CD14-positive monocyte (primary cell): Measurements from ENCODE around the gene MDGA2. TPM values are rescaled to one million over a fixed set of nuclear protein-coding genes. Genes with fewer than 3 reads are reported as not detected.

Source experiments
- DNase-seq, 3 donors: peaks; one replicate each; pipeline ENCODE4 v3.0.0-alpha.2; 2011 to 2022
- H2AFZ ChIP-seq: 2 replicates; pipeline ENCODE4 v1.6.0; 2012; ENCODE audit warnings: mild to moderate bottlenecking, low read depth, low read length, inconsistent platforms; ENCODE audit not compliant: insufficient read depth, poor library complexity, severe bottlenecking
- H3K27ac ChIP-seq, 2 donors: 1 replicate in 1 of 2; 2 replicates in 1 of 2; pipeline ENCODE4 v1.5.1; 2012 to 2013; ENCODE audit warnings: low read length in 2 of 2, control low read depth in 1 of 2, inconsistent platforms in 1 of 2, low read depth in 1 of 2, mild to moderate bottlenecking in 1 of 2
- H3K27me3 ChIP-seq, 2 donors: one replicate each; pipeline versions ENCODE4 v1.6.0 to v1.6.1; 2011 to 2013; ENCODE audit warnings: low read length in 2 of 2; ENCODE audit not compliant: control insufficient read depth in 2 of 2, insufficient read depth in 2 of 2
- H3K36me3 ChIP-seq, 2 donors: replicated peaks in 1 of 2; 1 replicate in 1 of 2; 2 replicates in 1 of 2; pipeline versions ENCODE4 v1.5.1 to v1.6.1; 2012 to 2013; ENCODE audit warnings: low read length in 2 of 2, control low read depth in 1 of 2, inconsistent platforms in 1 of 2, mild to moderate bottlenecking in 1 of 2; ENCODE audit not compliant: insufficient read depth in 2 of 2, control insufficient read depth in 1 of 2
- H3K4me1 ChIP-seq, 2 donors: 1 replicate in 1 of 2; 2 replicates in 1 of 2; pipeline versions ENCODE4 v1.5.1 to v1.6.1; 2012 to 2013; ENCODE audit warnings: low read length in 2 of 2, control low read depth in 1 of 2, inconsistent platforms in 1 of 2, mild to moderate bottlenecking in 1 of 2, moderate library complexity in 1 of 2; ENCODE audit not compliant: insufficient read depth in 2 of 2, control insufficient read depth in 1 of 2
- H3K4me2 ChIP-seq: replicated peaks from 2 replicates; pipeline ENCODE3; 2012; ENCODE audit warnings: low read length, moderate library complexity, mild to moderate bottlenecking; ENCODE audit not compliant: poor library complexity, severe bottlenecking; ENCODE audit errors: extremely low read depth
- H3K4me3 ChIP-seq, 3 experiments: fragments of 200-600 bp in 1 of 3; sonication (generic) in 1 of 3; replicated peaks in 1 of 3; 1 replicate in 2 of 3; 2 replicates in 1 of 3; pipeline ENCODE4 v1.5.1; 2011 to 2013; ENCODE audit warnings: low read length in 3 of 3, mild to moderate bottlenecking in 3 of 3, control low read depth in 2 of 3, low read depth in 2 of 3, inconsistent platforms in 1 of 3, moderate library complexity in 1 of 3
- H3K79me2 ChIP-seq: 2 replicates; pipeline ENCODE4 v1.6.0; 2012; ENCODE audit warnings: mild to moderate bottlenecking, control low read depth, inconsistent platforms, low read length, moderate library complexity; ENCODE audit not compliant: insufficient read depth
- H3K9ac ChIP-seq: 2 replicates; pipeline ENCODE4 v1.6.0; 2017; ENCODE audit warnings: low read length, mild to moderate bottlenecking; ENCODE audit not compliant: insufficient read depth, poor library complexity, severe bottlenecking
- H3K9me3 ChIP-seq, 2 donors: replicated peaks in 1 of 2; 1 replicate in 1 of 2; 2 replicates in 1 of 2; pipeline versions ENCODE4 v1.5.1 to v1.6.1; 2012 to 2013; ENCODE audit warnings: low read length in 2 of 2, control low read depth in 1 of 2; ENCODE audit not compliant: control insufficient read depth in 1 of 2, insufficient read depth in 1 of 2
- H4K20me1 ChIP-seq: 2 replicates; pipeline ENCODE4 v1.6.0; 2012; ENCODE audit warnings: mild to moderate bottlenecking, low read length, control low read depth, moderate library complexity; ENCODE audit not compliant: insufficient read depth
- H3K27ac Mint-ChIP-seq, 7 donors: one replicate each; pipeline ENCODE4 v1.8.0; 2020; ENCODE audit warnings: mild to moderate bottlenecking in 7 of 7, mixed read lengths in 7 of 7, moderate library complexity in 6 of 7, inconsistent platforms in 2 of 7
- H3K27me3 Mint-ChIP-seq, 3 donors: one replicate each; pipeline ENCODE4 v1.8.0; 2021 to 2022; ENCODE audit warnings: low read depth in 3 of 3, mild to moderate bottlenecking in 3 of 3, mixed read lengths in 3 of 3, moderate library complexity in 3 of 3, inconsistent platforms in 1 of 3
- H3K36me3 Mint-ChIP-seq, 2 donors: one replicate each; pipeline ENCODE4 v1.8.0; 2020; ENCODE audit warnings: mixed read lengths in 2 of 2, inconsistent platforms in 1 of 2, mild to moderate bottlenecking in 1 of 2
- H3K4me1 Mint-ChIP-seq: one replicate; pipeline ENCODE4 v1.8.0; 2020; ENCODE audit warnings: mild to moderate bottlenecking, mixed read lengths
- H3K4me3 Mint-ChIP-seq, 2 donors: one replicate each; pipeline ENCODE4 v1.8.0; 2020; ENCODE audit warnings: mild to moderate bottlenecking in 2 of 2, mixed read lengths in 2 of 2, moderate library complexity in 1 of 2
- H3K9me3 Mint-ChIP-seq, 7 donors: one replicate each; pipeline ENCODE4 v1.8.0; 2020 to 2022; ENCODE audit warnings: mixed read lengths in 7 of 7, mild to moderate bottlenecking in 6 of 7, moderate library complexity in 6 of 7, inconsistent platforms in 2 of 7
- WGBS: methylation state at CpG from one replicate; pipeline ENCODE4 v1.1.5; 2013; ENCODE audit warnings: missing lambda C conversion rate; ENCODE audit not compliant: insufficient coverage; 5-methylcytosine and 5-hydroxymethylcytosine counted together
- intact Hi-C, 2 donors: fragments of 100-400 bp; cut with micrococcal nuclease; formaldehyde crosslinking; loops; one replicate each; pipeline versions ENCODE4 v1.15.0 to v1.15.1; 2023
- polyA plus RNA-seq, 3 donors: library from polyadenylated mRNA; depleted of rRNA in 1 of 3; unstranded in 2 of 3; stranded (reverse) in 1 of 3; fragments of 300-500 nt in 2 of 3; fragments of >200 nt in 1 of 3; fragmentation: Illumina TruSeq in 2 of 3; gene quantifications; 1 replicate in 2 of 3; 2 replicates in 1 of 3; pipeline ENCODE4 v1.2.3, GENCODE V29; 2012 to 2021
- TF ChIP-seq, protein P1 (sequence below): fragments of 200-600 bp; IDR thresholded peaks from one replicate; pipeline ENCODE4 v1.8.0; 2022; ENCODE audit warnings: antibody characterized with exemption, mild to moderate bottlenecking

The MDGA2 gene
- polyA plus RNA-seq, 3 donors = not detected

- H4K20me1 ChIP-seq = no peaks in the 10 kb centered on the region
- TF ChIP-seq, protein P1, sequence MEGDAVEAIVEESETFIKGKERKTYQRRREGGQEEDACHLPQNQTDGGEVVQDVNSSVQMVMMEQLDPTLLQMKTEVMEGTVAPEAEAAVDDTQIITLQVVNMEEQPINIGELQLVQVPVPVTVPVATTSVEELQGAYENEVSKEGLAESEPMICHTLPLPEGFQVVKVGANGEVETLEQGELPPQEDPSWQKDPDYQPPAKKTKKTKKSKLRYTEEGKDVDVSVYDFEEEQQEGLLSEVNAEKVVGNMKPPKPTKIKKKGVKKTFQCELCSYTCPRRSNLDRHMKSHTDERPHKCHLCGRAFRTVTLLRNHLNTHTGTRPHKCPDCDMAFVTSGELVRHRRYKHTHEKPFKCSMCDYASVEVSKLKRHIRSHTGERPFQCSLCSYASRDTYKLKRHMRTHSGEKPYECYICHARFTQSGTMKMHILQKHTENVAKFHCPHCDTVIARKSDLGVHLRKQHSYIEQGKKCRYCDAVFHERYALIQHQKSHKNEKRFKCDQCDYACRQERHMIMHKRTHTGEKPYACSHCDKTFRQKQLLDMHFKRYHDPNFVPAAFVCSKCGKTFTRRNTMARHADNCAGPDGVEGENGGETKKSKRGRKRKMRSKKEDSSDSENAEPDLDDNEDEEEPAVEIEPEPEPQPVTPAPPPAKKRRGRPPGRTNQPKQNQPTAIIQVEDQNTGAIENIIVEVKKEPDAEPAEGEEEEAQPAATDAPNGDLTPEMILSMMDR = no peak
- no peak overlapping the region for H3K4me2 ChIP-seq
- Mint-ChIP-seq H3K4me1 (no peaks in the 10 kb centered on the region), H3K27ac (no peak overlapping the region), H3K27me3 (no peaks in the 10 kb centered on the region), H3K4me3 (no peak overlapping the region), H3K9me3 (peaks cover 0 to 3% (median 0%) of the 10 kb centered on the region in 7 donors), H3K36me3 (no peaks in the 10 kb centered on the region)
- no peak overlapping the region for H3K4me3 ChIP-seq
- H3K36me3 ChIP-seq = no peaks in the 10 kb centered on the region
- H3K4me1 ChIP-seq = no peaks in the 10 kb centered on the region
- H2AFZ ChIP-seq = no peak overlapping the region
- intact Hi-C loops = no loop called here
- no peaks in the 10 kb centered on the region for H3K79me2 ChIP-seq
- no peak overlapping the region for H3K9ac ChIP-seq
- no peak for DNase-seq
- peaks cover 0 to 3% of the 10 kb centered on the region in 2 donors for H3K9me3 ChIP-seq
- no peaks in the 10 kb centered on the region for H3K27me3 ChIP-seq
- no peak overlapping the region for H3K27ac ChIP-seq
- no CpG with 5 or more reads among the region's 3 CpGs for WGBS
Measured at GRCh38 chr14:47060050-47060449, 615.4 kb downstream of the MDGA2 start.

- intact Hi-C loops = no loop called here
- H3K79me2 ChIP-seq = no peaks in the 10 kb centered on the region
- Mint-ChIP-seq H3K4me3 (no peak overlapping the region), H3K27me3 (no peaks in the 10 kb centered on the region), H3K4me1 (no peaks in the 10 kb centered on the region), H3K27ac (no peak overlapping the region), H3K36me3 (no peaks in the 10 kb centered on the region), H3K9me3 (peaks cover 0 to 3% (median 0%) of the 10 kb centered on the region in 7 donors)
- no peaks in the 10 kb centered on the region for H3K27me3 ChIP-seq
- H3K36me3 ChIP-seq = no peaks in the 10 kb centered on the region
- no peaks in the 10 kb centered on the region for H4K20me1 ChIP-seq
- H3K4me2 ChIP-seq = no peak overlapping the region
- H2AFZ ChIP-seq = no peak overlapping the region
- peaks cover 0 to 3% of the 10 kb centered on the region in 2 donors for H3K9me3 ChIP-seq
- no peak overlapping the region for H3K4me3 ChIP-seq
- H3K27ac ChIP-seq = no peak overlapping the region
- no peaks in the 10 kb centered on the region for H3K4me1 ChIP-seq
- DNase-seq = no peak
- TF ChIP-seq, protein P1 = no peak
- no peak overlapping the region for H3K9ac ChIP-seq
Measured at GRCh38 chr14:47057364-47057763, 618.0 kb downstream of the MDGA2 start.
